HCT116 (cell line): Measurements from ENCODE around the gene TSPAN5. TPM values are rescaled to one million over a fixed set of nuclear protein-coding genes. Genes with fewer than 3 reads are reported as not detected.

Experiments
- ATAC-seq: fragments of 200-7000 bp; cut with Tn5 transposase; 2 replicates; pipeline ENCODE4 v1.9.1; 2020; ENCODE audit warnings: mild to moderate bottlenecking, moderate library complexity
- BruUV-seq: library from RNA; stranded (reverse); fragments of 400-500 nt; replicated peaks from 2 replicates; lab custom pipeline; 2021; lab: Mats Ljungman, UMichigan
- CTCF ChIA-PET: fragments of 300-600 bp; sonication (Branson Sonifier 250); formaldehyde crosslinking; loops from one replicate; lab custom pipeline; 2021; ENCODE audit warnings: antibody characterized with exemption; lab: Charles Lee
- POLR2A ChIA-PET: fragments of 300-600, 350-600 bp; sonication (Branson Sonifier 250); formaldehyde crosslinking; loops from one replicate; lab custom pipeline; 2021; ENCODE audit warnings: antibody characterized with exemption; lab: Charles Lee
- RAD21 ChIA-PET, 2 experiments: fragments of 300-600 bp; sonication (Branson Sonifier 250); formaldehyde crosslinking; loops; one replicate each; lab custom pipeline; 2023; ENCODE audit warnings: low total read pairs in 2 of 2; ENCODE audit not compliant: uncharacterized antibody in 2 of 2, unreplicated experiment in 2 of 2, low non-redundant PET in 1 of 2; lab: Charles Lee
- DNase-seq: peaks from one replicate; pipeline ENCODE4 v3.0.0-alpha.2; 2010; ENCODE audit warnings: low read depth, low spot score
- H2AFZ ChIP-seq: fragments of 200-600 bp; shearing (Covaris generic), sonication (generic); 2 replicates; pipeline ENCODE4 v1.6.1; 2017; ENCODE audit warnings: low read depth, mixed run types, mixed read lengths, antibody characterized with exemption, low read length; ENCODE audit not compliant: poor library complexity, severe bottlenecking
- H3K27ac ChIP-seq: 2 replicates; pipeline ENCODE4 v1.5.1; 2012; ENCODE audit warnings: low read depth, low read length
- H3K27me3 ChIP-seq: fragments of 200-600 bp; sonication (generic); 2 replicates; pipeline ENCODE4 v1.6.1; 2016; ENCODE audit warnings: mixed run types, low read length, mixed read lengths; ENCODE audit not compliant: insufficient read depth
- H3K36me3 ChIP-seq, 2 experiments: fragments of 200-500 bp in 1 of 2; fragments of 200-600 bp in 1 of 2; sonication (Bioruptor generic) in 1 of 2; sonication (generic) in 1 of 2; 2 replicates each; pipeline versions ENCODE4 v1.5.1 to v1.6.1; 2014 to 2016; ENCODE audit warnings: low read length in 2 of 2, inconsistent platforms in 1 of 2, mixed read lengths in 1 of 2, mixed run types in 1 of 2; ENCODE audit not compliant: insufficient read depth in 2 of 2, control insufficient read depth in 1 of 2
- H3K4me1 ChIP-seq, 2 experiments: fragments of 200-600 bp in 1 of 2; sonication (generic) in 1 of 2; 2 replicates each; pipeline versions ENCODE4 v1.5.1 to v1.6.1; 2012 to 2017; ENCODE audit warnings: low read length in 2 of 2, inconsistent platforms in 1 of 2, mild to moderate bottlenecking in 1 of 2, mixed read lengths in 1 of 2, mixed run types in 1 of 2, moderate library complexity in 1 of 2; ENCODE audit not compliant: insufficient read depth in 2 of 2, control insufficient read depth in 1 of 2
- H3K4me2 ChIP-seq: fragments of 200-600 bp; sonication (generic); 2 replicates; pipeline ENCODE4 v1.6.1; 2017; ENCODE audit warnings: mixed run types, low read length, mixed read lengths
- H3K4me3 ChIP-seq, 2 experiments: fragments of 200-600 bp in 1 of 2; sonication (generic) in 1 of 2; replicated peaks in 1 of 2; 2 replicates each; pipeline ENCODE4 v1.5.1; 2011 to 2016; ENCODE audit warnings: low read length in 2 of 2, control low read depth in 1 of 2, low read depth in 1 of 2, mild to moderate bottlenecking in 1 of 2, mixed read lengths in 1 of 2, mixed run types in 1 of 2
- H3K79me2 ChIP-seq: fragments of 200-600 bp; sonication (generic); 2 replicates; pipeline ENCODE4 v1.6.1; 2017; ENCODE audit warnings: mild to moderate bottlenecking, mixed run types, low read length, moderate library complexity, mixed read lengths; ENCODE audit not compliant: insufficient read depth
- H3K9ac ChIP-seq: fragments of 200-600 bp; sonication (generic); 2 replicates; pipeline ENCODE4 v1.6.1; 2016; ENCODE audit warnings: low read length, mixed read lengths
- H3K9me2 ChIP-seq: fragments of 200-600 bp; sonication (generic), shearing (Covaris generic); 2 replicates; pipeline ENCODE4 v1.6.1; 2017; ENCODE audit warnings: mixed run types, mild to moderate bottlenecking, moderate library complexity; ENCODE audit not compliant: insufficient read depth
- H3K9me3 ChIP-seq, 2 experiments: fragments of 200-500 bp in 1 of 2; fragments of 200-600 bp in 1 of 2; sonication (Bioruptor generic) in 1 of 2; sonication (generic) in 1 of 2; 2 replicates each; pipeline ENCODE4 v1.6.1; 2014 to 2017; ENCODE audit warnings: low read length in 2 of 2, mixed read lengths in 2 of 2, inconsistent platforms in 1 of 2, low read depth in 1 of 2, mild to moderate bottlenecking in 1 of 2, mixed run types in 1 of 2, moderate library complexity in 1 of 2; ENCODE audit not compliant: control insufficient read depth in 1 of 2, insufficient read depth in 1 of 2
- H4K20me1 ChIP-seq: fragments of 200-600 bp; sonication (generic), shearing (Covaris generic); 2 replicates; pipeline ENCODE4 v1.6.1; 2017; ENCODE audit warnings: mixed run types, mild to moderate bottlenecking, moderate library complexity; ENCODE audit not compliant: insufficient read depth
- CBX3 ChIP-seq: IDR thresholded peaks from 2 replicates; pipeline ENCODE4 v1.6.1; 2012; ENCODE audit warnings: low read depth
- EZH2phosphoT487 ChIP-seq: fragments of 200-600 bp; IDR thresholded peaks from 2 replicates; pipeline ENCODE4 v1.6.1; 2018; ENCODE audit warnings: antibody characterized with exemption, borderline replicate concordance
- SIN3A ChIP-seq: IDR thresholded peaks from 2 replicates; pipeline ENCODE4 v1.6.1; 2012; ENCODE audit warnings: low read depth
- YY1 ChIP-seq: IDR thresholded peaks from 2 replicates; pipeline ENCODE4 v1.6.1; 2011; ENCODE audit warnings: low read length, low read depth, moderate library complexity, mild to moderate bottlenecking; ENCODE audit not compliant: insufficient replicate concordance; ENCODE audit errors: extremely low read depth
- ZNF274 ChIP-seq: fragments of 200-500 bp; sonication (Bioruptor generic); IDR thresholded peaks from 2 replicates; pipeline ENCODE4 v1.6.1; 2014; ENCODE audit warnings: mild to moderate bottlenecking, low read depth, low read length, inconsistent platforms
- intact Hi-C: fragments of 100-400 bp; cut with micrococcal nuclease; formaldehyde crosslinking; loops from 2 replicates; pipeline ENCODE4 v1.10.0; 2022
- total RNA-seq: library from RNA; stranded (reverse); gene quantifications from one replicate; pipeline ENCODE4 v1.2.1, GENCODE V29; 2021; ENCODE audit not compliant: unreplicated experiment
- TF ChIP-seq, protein P1 (sequence below): IDR thresholded peaks from 2 replicates; pipeline ENCODE4 v1.6.1; 2012; ENCODE audit warnings: low read depth
- TF ChIP-seq, protein P2 (sequence below): IDR thresholded peaks from 2 replicates; pipeline ENCODE4 v1.6.1; 2012

Gene TSPAN5
- total RNA-seq, 1 experiment from 2014 or later, result 56.8 TPM

DNA sequence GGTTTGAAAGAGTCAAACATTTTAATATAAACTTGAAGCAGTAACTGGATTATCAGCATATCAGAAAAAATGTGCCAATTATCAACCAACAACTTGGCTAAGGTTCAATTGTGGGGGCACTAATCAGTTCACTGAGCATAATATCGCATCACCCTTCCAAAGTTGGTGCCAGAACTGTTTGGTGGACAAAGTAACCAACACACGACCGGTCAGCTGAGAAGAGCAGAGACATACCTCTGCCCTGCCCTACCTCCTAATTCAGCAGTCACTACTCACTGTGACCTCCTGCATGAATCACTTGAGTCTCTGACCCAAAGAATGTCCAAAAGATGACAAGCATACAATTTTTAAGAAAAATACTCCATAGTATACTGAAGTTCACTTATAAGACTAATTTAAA lies 53.2 kb downstream of the TSPAN5 start:
- TF ChIP-seq EZH2phosphoT487 (no peak), CBX3 (no peak), ZNF274 (no peak), YY1 (no peak), SIN3A (no peak)
- TF ChIP-seq, protein P1, sequence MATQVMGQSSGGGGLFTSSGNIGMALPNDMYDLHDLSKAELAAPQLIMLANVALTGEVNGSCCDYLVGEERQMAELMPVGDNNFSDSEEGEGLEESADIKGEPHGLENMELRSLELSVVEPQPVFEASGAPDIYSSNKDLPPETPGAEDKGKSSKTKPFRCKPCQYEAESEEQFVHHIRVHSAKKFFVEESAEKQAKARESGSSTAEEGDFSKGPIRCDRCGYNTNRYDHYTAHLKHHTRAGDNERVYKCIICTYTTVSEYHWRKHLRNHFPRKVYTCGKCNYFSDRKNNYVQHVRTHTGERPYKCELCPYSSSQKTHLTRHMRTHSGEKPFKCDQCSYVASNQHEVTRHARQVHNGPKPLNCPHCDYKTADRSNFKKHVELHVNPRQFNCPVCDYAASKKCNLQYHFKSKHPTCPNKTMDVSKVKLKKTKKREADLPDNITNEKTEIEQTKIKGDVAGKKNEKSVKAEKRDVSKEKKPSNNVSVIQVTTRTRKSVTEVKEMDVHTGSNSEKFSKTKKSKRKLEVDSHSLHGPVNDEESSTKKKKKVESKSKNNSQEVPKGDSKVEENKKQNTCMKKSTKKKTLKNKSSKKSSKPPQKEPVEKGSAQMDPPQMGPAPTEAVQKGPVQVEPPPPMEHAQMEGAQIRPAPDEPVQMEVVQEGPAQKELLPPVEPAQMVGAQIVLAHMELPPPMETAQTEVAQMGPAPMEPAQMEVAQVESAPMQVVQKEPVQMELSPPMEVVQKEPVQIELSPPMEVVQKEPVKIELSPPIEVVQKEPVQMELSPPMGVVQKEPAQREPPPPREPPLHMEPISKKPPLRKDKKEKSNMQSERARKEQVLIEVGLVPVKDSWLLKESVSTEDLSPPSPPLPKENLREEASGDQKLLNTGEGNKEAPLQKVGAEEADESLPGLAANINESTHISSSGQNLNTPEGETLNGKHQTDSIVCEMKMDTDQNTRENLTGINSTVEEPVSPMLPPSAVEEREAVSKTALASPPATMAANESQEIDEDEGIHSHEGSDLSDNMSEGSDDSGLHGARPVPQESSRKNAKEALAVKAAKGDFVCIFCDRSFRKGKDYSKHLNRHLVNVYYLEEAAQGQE, result no peak
- TF ChIP-seq, protein P2, sequence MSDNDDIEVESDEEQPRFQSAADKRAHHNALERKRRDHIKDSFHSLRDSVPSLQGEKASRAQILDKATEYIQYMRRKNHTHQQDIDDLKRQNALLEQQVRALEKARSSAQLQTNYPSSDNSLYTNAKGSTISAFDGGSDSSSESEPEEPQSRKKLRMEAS, result no peak
- H3K4me3 ChIP-seq, result no peak overlapping the region
- no peak overlapping the region for H3K4me2 ChIP-seq
- intact Hi-C loops, result no loop called here
- H3K4me1 ChIP-seq, result peaks cover 0 to 14% of the 10 kb centered on the region in 2 experiments; a peak in 1 of 4 replicates
- DNase-seq (no peak), ATAC-seq (no peak; the same call in 1 of the 2 replicates)
- no peaks in the 10 kb centered on the region; a peak in 1 of 4 replicates for H3K9me3 ChIP-seq
- ChIA-PET CTCF (no interaction called here), POLR2A (no interaction called here), RAD21 (no interaction called here)
- no peaks in the 10 kb centered on the region for H3K27me3 ChIP-seq
- H4K20me1 ChIP-seq, result no peaks in the 10 kb centered on the region
- BruUV-seq, result no TSS peak
- H3K79me2 ChIP-seq, result peaks cover 99% of the 10 kb centered on the region
- H3K9ac ChIP-seq, result no peak overlapping the region
- H3K27ac ChIP-seq, result no peak overlapping the region
- H3K36me3 ChIP-seq, result no peaks in the 10 kb centered on the region
- H3K9me2 ChIP-seq, result no peaks in the 10 kb centered on the region
- H2AFZ ChIP-seq, result no peak overlapping the region
